ENCODE measurements around the gene TP53AIP1.
"Not testable (repeated sequence)": the region's sequence is repeated elsewhere in the genome, so short reads cannot be mapped to it uniquely, and the experiment has no call there.

TP53AIP1 gene

DNA sequence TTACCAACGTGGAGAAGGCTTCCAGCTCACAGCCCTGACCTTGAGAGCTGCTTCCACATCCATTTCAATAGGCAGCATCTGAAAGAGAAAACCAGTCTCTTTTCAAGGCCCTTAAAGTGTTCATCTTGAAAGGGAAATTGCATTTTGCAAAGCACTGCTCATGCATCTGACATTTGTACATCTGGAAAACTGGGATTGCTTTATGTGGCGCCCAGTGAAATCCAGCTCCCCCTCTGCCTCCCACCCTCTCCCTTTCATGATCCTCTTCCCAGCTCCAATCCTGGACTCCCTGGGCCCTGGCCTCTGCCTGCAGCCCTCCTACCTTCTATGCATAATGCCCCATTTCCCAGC is 17.4 kb downstream of the TP53AIP1 start:
- DNase-seq (ENCODE audit: low read depth), result no peak

DNA sequence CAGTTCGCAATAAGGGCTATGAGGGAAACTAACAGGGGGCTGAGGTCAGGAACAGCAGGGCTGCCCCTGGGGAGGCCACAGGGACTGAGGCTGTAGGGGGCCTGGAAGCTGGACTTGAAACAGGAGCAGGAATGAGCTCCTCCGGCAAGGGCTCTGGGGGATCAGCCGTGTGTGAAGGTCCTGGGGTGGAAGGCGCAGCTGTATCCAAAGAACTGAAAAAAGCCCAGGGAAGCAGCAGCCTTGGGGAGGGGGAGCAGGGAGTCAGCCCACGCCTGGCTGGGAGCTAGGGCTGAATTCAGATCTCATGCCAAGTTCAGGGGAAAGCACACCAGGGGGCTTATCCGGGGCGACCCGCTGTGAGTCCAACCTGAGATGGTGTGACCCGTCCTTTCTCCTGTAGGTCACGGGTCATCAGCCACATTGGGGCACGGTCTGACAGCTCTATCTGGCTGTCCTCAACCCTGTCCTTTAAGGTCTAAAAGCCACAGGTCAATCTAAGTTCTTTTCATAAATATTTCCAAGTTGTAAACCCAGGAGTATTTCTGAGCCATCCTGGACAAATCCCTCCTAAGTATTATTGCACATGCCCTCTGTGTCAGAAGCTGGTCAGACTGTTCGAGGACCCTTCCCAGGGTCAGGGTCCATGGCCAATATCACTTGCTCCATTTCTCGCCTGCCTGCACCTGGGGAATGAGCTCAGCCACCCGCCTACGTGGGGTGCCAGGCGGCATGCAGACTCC is 18.0 kb downstream of the TP53AIP1 start:
- no peak for DNase-seq (ENCODE audit: low read depth)

DNA sequence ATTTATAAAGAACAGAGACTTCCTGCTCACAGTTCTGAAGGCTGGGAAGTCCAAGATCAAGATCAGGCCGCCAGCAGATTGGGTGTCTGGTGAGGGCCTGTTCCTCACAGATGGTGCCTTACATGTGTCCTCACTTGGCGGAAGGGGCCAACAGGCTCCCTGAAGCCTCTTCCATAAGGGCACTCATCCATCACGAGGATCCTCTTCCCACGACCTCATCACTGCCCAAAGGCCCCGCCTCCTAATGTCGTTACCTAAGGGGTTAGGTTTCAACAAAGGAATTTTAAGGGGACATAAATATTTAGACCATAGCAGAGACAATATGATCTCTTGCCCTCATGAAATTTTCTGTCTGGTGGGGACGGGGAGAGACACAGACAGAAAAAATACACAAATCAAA is 18.6 kb downstream of the TP53AIP1 start:
- no peak for DNase-seq (ENCODE audit: low read depth)

DNA sequence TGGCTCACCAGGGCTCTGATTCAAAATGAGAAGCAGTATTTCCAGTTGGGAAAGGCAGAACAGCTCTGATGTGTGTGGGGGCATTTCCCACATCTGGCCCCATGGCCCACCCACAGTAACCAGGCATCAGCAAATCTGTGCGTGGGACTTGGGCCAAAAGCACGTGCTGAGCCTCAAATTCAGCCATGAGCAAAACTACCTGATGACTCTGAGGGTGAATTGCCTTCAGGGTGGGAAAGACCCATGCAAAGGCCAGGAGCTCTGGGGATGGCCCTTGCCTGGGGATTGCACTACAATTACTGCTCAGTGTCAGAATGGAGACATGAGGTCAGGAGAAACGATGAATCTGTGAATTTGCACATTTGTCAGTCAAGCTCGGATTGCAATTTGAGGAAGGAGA is 20.9 kb downstream of the TP53AIP1 start:
- DNase-seq (ENCODE audit: low read depth), result no peak

DNA sequence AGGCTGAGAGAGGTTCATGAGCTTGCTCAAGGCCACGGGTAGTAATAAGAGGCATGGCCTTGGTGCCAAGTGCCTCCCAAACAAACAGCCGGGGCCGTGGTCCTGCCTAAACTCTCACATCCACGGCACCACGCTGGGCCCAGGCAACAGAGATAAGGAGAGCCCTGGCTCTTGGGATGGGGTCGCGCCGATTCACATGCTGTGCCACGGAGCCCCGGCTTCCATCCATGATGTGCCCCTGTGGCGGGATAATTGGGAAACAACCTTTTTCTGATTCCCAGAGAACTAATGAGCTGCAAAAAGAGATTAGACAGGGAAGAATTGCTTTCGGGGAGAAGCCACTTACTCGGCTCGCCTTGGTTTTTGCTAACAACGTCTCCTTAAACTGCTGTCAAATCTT is 22.0 kb downstream of the TP53AIP1 start:
- DNase-seq (ENCODE audit: low read depth), result no peak

DNA sequence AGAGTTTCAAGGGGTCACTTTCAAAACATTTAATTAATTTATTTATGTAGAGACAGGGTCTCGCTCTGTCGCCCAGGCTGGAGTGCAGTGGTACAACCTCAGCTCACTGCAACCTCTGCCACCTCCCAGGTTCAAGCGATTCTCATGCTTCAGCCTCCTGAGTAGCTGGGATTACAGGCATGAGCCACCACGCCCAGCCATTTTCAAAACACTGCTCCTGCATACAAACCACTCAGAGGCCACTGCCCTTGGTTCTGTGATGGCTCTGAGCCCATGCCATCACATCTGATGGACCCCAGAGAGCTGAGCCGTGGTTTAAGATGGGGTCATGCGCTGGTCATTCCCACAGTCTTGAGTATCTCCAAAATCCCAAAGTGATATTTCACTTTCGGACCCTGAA is 23.0 kb downstream of the TP53AIP1 start:
- not testable (repeated sequence) for DNase-seq (ENCODE audit: low read depth)

DNA sequence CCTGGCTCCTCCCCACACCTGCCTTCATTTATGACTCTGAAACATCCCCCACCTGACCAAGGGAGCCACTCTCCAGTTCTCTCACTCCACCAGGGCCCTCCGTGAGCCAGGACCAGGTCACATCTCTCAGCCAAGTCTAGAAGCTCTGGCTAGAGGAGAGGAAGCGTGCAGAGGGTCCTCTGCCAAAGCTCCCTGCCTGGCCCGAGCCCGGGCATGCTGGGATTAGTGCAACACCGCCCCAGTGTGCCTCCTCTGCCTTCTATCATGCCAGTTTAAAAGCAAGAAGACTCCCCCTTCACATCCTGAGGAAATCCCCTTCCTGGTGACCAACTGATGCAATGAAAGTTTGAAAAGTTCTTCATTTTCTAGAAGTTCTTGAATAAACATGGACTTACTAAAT is 23.5 kb downstream of the TP53AIP1 start:
- no peak for DNase-seq (ENCODE audit: low read depth)

DNA sequence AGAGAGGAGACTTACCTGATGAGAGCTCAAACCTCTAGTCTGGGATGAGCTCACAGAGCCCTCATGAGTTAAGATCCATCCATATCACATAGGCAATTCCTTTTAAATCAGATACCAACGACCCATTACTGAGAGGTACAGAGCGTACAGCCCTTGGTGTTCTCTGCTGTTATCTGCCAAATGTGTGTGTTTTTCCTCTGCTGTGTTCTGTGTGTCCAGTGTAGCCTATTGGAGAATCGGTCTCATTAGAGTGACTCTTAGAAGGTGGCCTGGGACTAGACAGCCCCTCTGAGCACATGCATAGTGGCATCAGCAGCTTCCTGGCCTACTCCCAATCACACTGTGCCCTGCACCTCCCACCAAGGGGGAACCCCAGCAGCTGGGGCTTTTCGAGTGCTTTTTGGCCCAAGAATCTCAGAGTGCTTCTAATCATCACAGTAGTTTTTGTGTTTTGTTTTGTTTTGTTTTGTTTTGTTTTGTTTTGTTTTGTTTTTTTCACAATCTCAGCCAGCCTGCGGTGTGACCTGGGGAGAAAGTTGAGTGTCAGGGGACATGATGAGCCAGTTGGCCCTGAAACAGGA is 25.4 kb downstream of the TP53AIP1 start:
- DNase-seq (ENCODE audit: low read depth), result no peak

DNA sequence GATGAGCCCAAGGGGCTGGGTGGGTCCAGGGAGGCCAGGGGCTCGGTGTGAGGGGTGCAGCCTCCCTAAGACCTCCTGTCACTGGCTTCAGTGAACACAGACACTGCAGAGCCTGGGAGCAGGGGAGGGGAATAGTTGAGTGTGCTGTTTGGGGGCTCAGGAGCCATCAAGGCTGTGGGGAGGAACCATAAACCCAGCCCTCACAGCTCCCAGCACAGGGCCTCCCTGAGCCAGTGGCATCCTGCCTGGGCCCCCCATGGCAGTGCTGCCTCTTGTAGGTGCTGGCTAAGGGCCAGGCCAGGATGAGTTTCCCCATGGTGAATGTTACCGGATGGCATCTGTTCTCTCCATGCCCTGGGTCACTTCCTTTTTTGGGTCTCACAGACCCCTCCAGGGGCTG is 26.0 kb downstream of the TP53AIP1 start:
- DNase-seq (ENCODE audit: low read depth), result no peak

DNA sequence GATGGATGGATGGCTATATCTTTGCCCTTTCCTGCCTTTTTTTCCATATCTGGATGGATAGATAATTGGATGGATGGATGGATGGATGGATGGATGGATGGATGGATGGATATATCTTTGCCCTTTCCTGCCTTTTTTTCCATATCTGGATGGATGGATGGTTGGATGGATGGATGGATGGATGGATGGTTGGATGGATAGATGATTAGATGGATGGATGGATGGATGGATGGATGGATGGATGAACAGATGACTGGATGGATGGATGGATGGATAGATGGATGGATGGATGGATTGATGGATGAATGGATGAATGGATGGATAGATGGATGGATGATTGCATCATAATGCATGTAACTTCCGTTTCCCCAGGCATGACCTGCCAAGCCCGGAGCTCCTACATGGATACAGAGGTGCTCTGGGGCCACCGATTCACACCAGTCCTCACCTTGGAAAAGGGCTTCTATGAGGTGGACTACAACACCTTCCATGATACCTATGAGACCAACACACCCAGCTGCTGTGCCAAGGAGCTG is 26.6 kb downstream of the TP53AIP1 start:
- no peak for DNase-seq (ENCODE audit: low read depth)

DNA sequence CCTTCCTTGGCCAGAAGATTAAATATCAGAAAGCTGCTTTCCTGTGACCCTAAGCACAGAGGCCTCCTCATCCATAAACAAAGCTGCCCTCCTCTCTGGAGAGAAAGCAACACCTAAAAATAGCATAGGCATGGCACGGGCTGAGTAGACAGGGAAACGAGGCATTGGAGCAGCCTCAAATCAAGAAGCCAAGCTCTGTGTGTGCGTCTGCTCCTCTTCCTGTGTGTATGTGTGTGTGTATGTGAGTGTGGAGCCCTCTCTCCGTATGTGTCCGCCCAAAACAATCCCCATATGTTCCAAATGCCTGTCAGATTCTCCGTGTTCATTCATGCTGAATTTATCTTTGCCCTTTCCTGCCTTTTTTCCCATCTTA is 27.5 kb downstream of the TP53AIP1 start:
- DNase-seq (ENCODE audit: low read depth), result no peak

DNA sequence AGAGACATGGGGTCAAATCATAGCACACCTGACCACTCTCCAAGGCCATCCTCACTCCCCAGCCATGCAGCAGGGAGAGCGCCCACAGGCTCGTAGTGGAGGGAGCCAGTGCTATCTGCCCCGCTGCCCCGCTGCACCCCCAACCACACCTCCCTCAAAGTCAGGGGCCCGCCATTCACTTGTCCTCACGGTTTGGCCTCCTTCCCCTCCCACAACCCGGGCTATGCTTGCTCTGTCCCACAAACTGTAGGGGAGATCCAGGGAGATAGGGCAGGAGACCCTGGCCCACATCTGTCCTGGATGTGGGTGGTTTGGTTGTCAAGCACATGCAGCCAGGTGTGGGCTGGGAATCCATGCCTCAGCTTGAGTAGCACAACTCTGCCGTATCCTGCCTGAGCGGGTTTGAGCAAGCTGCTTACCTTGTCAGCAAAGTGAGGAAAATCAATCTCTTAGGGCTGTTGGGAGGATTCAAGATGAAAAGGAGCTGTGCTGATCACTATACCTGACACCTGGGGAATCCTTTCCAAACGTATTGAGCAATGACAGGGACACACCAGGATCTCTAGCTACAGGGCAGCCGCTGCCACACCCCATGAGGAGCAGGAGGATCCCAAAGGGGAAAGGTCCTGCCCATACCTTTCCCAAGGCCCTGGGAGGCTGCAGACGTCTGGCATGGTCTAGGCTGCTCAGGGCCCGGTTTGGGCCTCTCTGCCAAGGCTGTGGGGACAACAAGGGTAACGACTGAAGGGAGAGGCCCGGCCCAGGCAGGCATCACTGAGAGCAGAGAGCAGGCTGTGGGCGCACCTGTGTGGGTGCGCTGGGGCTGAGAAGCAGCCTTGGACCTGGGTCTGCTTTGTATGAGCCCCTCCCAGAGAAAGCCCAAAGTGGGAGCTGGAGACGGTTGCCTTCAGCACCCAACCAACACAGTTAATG is 28.2 kb downstream of the TP53AIP1 start:
- DNase-seq (ENCODE audit: low read depth), result no peak

DNA sequence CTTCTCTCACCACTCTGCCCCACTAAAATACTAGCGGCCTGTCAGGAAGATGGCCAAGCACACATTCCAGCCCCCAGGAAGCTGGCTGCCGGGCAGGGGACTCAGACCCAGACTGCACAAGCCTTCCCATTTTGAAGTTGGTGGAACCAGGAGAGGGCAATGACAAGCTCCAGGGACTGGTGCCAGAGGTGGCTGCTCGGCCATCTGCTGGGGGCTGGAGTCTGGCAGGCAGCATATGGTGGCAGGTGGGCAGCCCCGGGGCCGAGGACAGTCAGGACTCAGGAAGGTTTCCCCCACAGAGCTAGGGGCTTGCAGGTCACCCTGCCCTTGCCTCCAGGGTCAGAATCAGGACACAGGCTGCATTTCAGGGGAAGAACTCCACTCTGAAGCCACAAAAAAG is 28.9 kb downstream of the TP53AIP1 start:
- DNase-seq (ENCODE audit: low read depth), result no peak

DNA sequence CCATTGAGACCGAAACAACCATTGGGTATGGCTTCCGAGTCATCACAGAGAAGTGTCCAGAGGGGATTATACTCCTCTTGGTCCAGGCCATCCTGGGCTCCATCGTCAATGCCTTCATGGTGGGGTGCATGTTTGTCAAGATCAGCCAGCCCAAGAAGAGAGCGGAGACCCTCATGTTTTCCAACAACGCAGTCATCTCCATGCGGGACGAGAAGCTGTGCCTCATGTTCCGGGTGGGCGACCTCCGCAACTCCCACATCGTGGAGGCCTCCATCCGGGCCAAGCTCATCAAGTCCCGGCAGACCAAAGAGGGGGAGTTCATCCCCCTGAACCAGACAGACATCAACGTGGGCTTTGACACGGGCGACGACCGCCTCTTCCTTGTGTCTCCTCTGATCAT is 31.0 kb downstream of the TP53AIP1 start:
- no peak for DNase-seq (ENCODE audit: low read depth)

DNA sequence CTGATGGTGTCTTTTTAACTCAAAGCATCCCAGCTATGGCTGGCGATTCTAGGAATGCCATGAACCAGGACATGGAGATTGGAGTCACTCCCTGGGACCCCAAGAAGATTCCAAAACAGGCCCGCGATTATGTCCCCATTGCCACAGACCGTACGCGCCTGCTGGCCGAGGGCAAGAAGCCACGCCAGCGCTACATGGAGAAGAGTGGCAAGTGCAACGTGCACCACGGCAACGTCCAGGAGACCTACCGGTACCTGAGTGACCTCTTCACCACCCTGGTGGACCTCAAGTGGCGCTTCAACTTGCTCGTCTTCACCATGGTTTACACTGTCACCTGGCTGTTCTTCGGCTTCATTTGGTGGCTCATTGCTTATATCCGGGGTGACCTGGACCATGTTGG is 31.4 kb downstream of the TP53AIP1 start:
- no peak for DNase-seq (ENCODE audit: low read depth)

DNA sequence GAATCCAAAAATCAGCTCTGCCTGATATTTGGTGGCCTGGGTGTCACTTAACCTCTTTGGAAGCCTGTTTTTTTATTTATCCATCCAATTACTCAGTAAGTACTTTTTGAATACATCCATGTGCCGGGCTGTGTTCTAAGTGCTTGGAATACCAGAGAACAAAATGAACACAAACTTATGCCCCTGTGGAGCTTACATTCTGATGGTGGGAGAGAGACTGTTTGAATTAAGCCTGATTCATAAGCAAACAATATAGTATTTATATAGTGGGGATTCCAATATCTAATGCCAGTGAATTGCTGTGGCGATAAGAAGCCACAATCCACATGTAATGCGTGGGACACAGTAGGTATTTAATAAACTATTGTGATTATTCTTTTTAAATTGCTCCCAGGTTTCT is 32.1 kb downstream of the TP53AIP1 start:
- DNase-seq (ENCODE audit: low read depth), result no peak

DNA sequence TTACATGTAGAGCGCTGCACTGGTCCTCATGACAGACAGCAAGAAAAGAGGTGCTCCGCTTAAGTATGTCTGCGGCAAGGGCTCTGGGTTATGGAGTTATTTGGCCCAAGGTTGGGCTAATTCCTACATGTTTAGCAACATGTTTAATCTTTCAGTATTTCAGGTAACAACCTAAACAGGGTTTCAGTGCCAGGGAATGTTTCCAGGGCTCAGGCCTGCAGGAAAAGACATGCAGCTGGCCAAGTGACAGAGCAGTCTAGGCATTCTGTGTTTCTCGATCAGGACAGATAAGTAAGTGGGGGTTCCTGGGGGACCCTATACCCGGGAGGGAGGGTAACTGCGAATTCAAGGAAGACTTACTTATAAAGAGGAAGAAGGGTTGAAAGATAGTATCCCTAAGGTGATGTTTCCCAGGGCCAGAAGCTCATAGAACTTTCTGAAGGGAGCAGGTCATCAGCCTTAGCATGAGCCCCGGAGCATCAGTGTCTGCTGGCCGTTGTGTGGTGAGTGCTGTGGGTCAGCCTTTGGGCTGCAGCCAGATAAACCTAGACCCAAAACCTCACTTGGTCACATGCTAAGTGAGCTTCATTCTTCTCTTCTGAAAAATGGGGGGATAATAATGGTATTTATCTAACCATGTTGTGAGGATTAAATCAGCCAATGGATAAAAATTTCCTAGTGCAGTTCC is 33.1 kb downstream of the TP53AIP1 start:
- DNase-seq (ENCODE audit: low read depth), result no peak

DNA sequence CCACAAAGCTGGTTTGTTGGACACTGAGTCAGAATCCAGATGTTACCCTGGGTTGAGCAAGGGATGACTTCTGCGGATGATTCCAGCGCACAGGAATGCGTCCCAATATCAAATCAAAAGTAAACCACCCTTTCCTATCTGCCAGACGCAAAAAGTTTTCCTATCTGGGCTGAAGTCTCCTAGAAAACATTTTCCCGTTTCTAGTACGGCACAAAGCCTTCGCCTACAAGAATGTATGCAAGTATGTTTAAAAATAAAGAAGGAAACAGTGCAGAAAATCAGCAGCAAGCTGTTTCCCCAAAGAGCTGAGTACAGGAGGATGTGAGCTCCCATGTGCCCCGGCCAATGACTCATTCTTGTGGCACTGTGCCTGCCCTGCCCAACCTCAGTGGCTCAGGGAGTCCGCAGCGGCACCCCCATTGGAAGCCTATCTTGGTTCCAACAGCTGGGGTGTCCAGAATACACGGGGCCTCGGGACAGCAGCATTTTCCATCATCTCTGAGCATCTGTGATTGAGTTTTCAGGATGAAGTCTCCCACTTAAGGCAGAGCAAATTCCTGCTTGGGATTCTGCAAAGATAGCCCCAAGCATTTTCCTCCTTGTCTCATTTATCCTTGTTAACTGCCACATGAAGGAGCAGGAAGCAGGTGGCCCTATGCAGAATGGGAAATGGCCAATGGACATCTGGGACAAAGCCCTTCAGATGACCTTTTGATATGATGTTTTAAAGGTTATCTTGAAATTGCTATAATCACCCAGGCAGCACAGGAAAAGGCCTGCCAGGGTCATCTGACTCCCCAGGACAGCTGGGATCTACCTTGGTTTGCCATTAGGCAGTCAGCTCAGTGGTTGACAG is 34.1 kb downstream of the TP53AIP1 start:
- no peak for DNase-seq (ENCODE audit: low read depth)

DNA sequence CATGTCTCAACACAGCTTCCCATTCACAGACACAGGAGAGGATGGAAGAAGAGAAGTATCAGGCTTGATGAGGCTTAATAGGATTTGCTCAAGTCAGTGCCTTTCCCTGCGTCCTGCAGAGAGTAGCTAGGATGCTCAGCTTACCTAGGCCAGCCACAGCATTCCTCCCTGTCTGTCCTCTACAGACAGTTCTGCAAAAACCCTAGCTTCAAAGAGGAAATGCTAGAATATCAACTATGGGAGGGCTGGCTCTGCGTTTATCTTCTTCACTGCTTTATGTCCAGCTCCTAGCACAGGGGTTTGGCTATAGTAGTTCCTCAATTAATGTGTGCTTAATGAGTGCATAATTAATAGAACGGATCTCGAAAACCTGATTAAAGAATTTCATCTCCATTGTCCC is 35.1 kb downstream of the TP53AIP1 start:
- no peak for DNase-seq (ENCODE audit: low read depth)

DNA sequence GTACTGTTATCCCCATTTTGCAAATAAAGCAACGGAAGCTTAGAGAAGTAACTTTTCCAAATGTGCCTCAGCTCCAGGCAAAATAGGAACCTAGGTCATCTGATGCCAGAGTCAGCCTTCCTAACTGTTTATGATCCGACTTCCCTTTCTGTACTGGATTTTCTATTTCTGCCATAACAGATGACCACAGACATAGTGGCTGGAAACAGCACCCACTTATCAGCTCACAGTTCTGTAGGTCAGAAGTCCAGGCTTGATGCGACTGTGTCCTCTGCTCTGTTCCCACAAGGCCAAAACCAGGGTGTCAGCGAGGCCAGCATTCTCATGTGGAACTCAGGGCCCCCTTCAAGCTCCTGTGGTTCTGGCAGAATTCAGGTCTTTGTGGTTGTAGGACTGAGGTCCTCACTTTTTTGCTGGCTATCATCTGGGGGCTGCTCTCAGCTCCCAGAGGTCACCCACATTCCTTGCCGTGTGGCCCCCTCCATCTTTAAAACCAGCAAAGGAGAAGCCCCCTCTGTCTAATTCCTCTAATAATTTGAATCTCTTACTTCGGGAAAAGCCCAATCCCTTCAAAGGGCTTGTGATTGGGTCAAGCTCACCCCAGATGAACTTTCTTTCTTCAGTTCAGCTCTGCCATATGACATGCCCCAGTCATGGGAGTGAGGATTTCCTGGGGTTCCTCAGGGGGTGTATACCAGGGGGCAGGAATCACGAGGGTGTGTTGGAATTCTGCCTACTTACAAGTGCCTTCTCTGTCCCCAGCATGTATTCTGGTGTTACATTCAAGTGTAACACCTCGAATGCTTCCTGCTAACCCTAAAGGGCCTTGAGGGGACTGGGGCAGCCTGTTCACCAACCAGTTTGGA is 36.3 kb downstream of the TP53AIP1 start:
- DNase-seq (ENCODE audit: low read depth), result no peak
